ENCODE measurements around the gene KLHL41. TPM values are rescaled to one million over a fixed set of nuclear protein-coding genes. Genes with fewer than 3 reads are reported as not detected.

Gene KLHL41
- total RNA-seq, 1 donor from 2014 or later = not detected

GRCh38 chr2:169571571-169571970, 62.1 kb downstream of the KLHL41 start:
- no peak overlapping the region for H3K4me3 ChIP-seq (ENCODE audit: insufficient read depth, low read depth, low read length)
- H3K36me3 ChIP-seq (ENCODE audit: insufficient read depth, low read length) = no peaks in the 10 kb centered on the region
- Mint-ChIP-seq H3K4me3 (ENCODE audit: unreplicated experiment) (peak overlapping the region; percentile 35), H3K4me1 (ENCODE audit: low read depth, unreplicated experiment) (peaks cover 3% of the 10 kb centered on the region), H3K27me3 (ENCODE audit: low read depth, unreplicated experiment) (no peaks in the 10 kb centered on the region), H3K9me3 (ENCODE audit: unreplicated experiment) (no peaks in the 10 kb centered on the region), H3K27ac (ENCODE audit: unreplicated experiment) (no peak overlapping the region), H3K36me3 (ENCODE audit: low read depth, unreplicated experiment) (no peaks in the 10 kb centered on the region)
- TF ChIP-seq, protein P1, sequence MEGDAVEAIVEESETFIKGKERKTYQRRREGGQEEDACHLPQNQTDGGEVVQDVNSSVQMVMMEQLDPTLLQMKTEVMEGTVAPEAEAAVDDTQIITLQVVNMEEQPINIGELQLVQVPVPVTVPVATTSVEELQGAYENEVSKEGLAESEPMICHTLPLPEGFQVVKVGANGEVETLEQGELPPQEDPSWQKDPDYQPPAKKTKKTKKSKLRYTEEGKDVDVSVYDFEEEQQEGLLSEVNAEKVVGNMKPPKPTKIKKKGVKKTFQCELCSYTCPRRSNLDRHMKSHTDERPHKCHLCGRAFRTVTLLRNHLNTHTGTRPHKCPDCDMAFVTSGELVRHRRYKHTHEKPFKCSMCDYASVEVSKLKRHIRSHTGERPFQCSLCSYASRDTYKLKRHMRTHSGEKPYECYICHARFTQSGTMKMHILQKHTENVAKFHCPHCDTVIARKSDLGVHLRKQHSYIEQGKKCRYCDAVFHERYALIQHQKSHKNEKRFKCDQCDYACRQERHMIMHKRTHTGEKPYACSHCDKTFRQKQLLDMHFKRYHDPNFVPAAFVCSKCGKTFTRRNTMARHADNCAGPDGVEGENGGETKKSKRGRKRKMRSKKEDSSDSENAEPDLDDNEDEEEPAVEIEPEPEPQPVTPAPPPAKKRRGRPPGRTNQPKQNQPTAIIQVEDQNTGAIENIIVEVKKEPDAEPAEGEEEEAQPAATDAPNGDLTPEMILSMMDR (IDR thresholded peaks at IDR 0.05; ENCODE audit: insufficient read depth, low read depth, low read length) = no peak
- no peak for TF ChIP-seq EZH2 (IDR thresholded peaks at IDR 0.05; ENCODE audit: insufficient read depth, low read length)
- peaks cover 24% of the 10 kb centered on the region for H3K79me2 ChIP-seq (ENCODE audit: insufficient read depth, low read length)
- H3K4me1 ChIP-seq (ENCODE audit: insufficient read depth, low read length) = peaks cover 4% of the 10 kb centered on the region
- H2AFZ ChIP-seq (ENCODE audit: low read depth, low read length) = no peak overlapping the region
- H3K27me3 ChIP-seq (ENCODE audit: insufficient read depth, low read length) = no peaks in the 10 kb centered on the region
- H3K27ac ChIP-seq (ENCODE audit: low read depth, low read length) = no peak overlapping the region
- H3K9ac ChIP-seq (ENCODE audit: low read length) = no peak overlapping the region
- no peaks in the 10 kb centered on the region for H3K9me3 ChIP-seq (ENCODE audit: insufficient read depth, low read depth, low read length)
- H4K20me1 ChIP-seq (ENCODE audit: insufficient read depth, low read length) = no peaks in the 10 kb centered on the region
- FAIRE-seq (no peak), DNase-seq (ENCODE audit: low read depth) (no peak)
- H3K4me2 ChIP-seq (ENCODE audit: low read length) = no peak overlapping the region

GRCh38 chr2:169572189-169572588, 62.7 kb downstream of the KLHL41 start:
- Histone ChIP-seq H3K27me3 (ENCODE audit: insufficient read depth, low read length) (no peaks in the 10 kb centered on the region), H3K9ac (ENCODE audit: low read length) (no peak overlapping the region), H3K36me3 (ENCODE audit: insufficient read depth, low read length) (no peaks in the 10 kb centered on the region), H4K20me1 (ENCODE audit: insufficient read depth, low read length) (no peaks in the 10 kb centered on the region), H3K4me2 (ENCODE audit: low read length) (no peak overlapping the region), H3K4me1 (ENCODE audit: insufficient read depth, low read length) (peaks cover 4% of the 10 kb centered on the region), H3K27ac (ENCODE audit: low read depth, low read length) (no peak overlapping the region), H2AFZ (ENCODE audit: low read depth, low read length) (no peak overlapping the region), H3K9me3 (ENCODE audit: insufficient read depth, low read depth, low read length) (no peaks in the 10 kb centered on the region), H3K4me3 (ENCODE audit: insufficient read depth, low read depth, low read length) (no peak overlapping the region), H3K79me2 (ENCODE audit: insufficient read depth, low read length) (peaks cover 24% of the 10 kb centered on the region)
- Mint-ChIP-seq H3K9me3 (ENCODE audit: unreplicated experiment) (no peaks in the 10 kb centered on the region), H3K36me3 (ENCODE audit: low read depth, unreplicated experiment) (no peaks in the 10 kb centered on the region), H3K27ac (ENCODE audit: unreplicated experiment) (no peak overlapping the region), H3K4me3 (ENCODE audit: unreplicated experiment) (peak overlapping the region; percentile 97), H3K4me1 (ENCODE audit: low read depth, unreplicated experiment) (peaks cover 3% of the 10 kb centered on the region), H3K27me3 (ENCODE audit: low read depth, unreplicated experiment) (no peaks in the 10 kb centered on the region)
- FAIRE-seq (no peak), DNase-seq (ENCODE audit: low read depth) (no peak)
- TF ChIP-seq, protein P1 (IDR thresholded peaks at IDR 0.05; ENCODE audit: insufficient read depth, low read depth, low read length) = no peak
- no peak for TF ChIP-seq EZH2 (IDR thresholded peaks at IDR 0.05; ENCODE audit: insufficient read depth, low read length)

- H2AFZ ChIP-seq (ENCODE audit: low read depth, low read length) = peak overlapping the region; percentile 94
- no peak for FAIRE-seq
- TF ChIP-seq EZH2 (IDR thresholded peaks at IDR 0.05; ENCODE audit: insufficient read depth, low read length) = no peak
- TF ChIP-seq, protein P1 (IDR thresholded peaks at IDR 0.05; ENCODE audit: insufficient read depth, low read depth, low read length) = no peak
- no peak for DNase-seq (ENCODE audit: low read depth)
- no peaks in the 10 kb centered on the region for H3K36me3 ChIP-seq (ENCODE audit: insufficient read depth, low read length)
- no peaks in the 10 kb centered on the region for H3K36me3 Mint-ChIP-seq (ENCODE audit: low read depth, unreplicated experiment)
- peaks cover 3% of the 10 kb centered on the region for H3K4me1 Mint-ChIP-seq (ENCODE audit: low read depth, unreplicated experiment)
- H3K27ac ChIP-seq (ENCODE audit: low read depth, low read length) = peak overlapping the region; percentile 55
- peak overlapping the region; percentile 92 for H3K4me3 ChIP-seq (ENCODE audit: insufficient read depth, low read depth, low read length)
- H3K4me2 ChIP-seq (ENCODE audit: low read length) = peak overlapping the region; percentile 96
- peaks cover 4% of the 10 kb centered on the region for H3K4me1 ChIP-seq (ENCODE audit: insufficient read depth, low read length)
- H3K27me3 ChIP-seq (ENCODE audit: insufficient read depth, low read length) = no peaks in the 10 kb centered on the region
- H3K27ac Mint-ChIP-seq (ENCODE audit: unreplicated experiment) = peak overlapping the region; percentile 80
- no peaks in the 10 kb centered on the region for H4K20me1 ChIP-seq (ENCODE audit: insufficient read depth, low read length)
- H3K4me3 Mint-ChIP-seq (ENCODE audit: unreplicated experiment) = peak overlapping the region; percentile 97
- H3K9me3 ChIP-seq (ENCODE audit: insufficient read depth, low read depth, low read length) = no peaks in the 10 kb centered on the region
- no peaks in the 10 kb centered on the region for H3K9me3 Mint-ChIP-seq (ENCODE audit: unreplicated experiment)
- peaks cover 3% of the 10 kb centered on the region for H3K27me3 Mint-ChIP-seq (ENCODE audit: low read depth, unreplicated experiment)
- peaks cover 24% of the 10 kb centered on the region for H3K79me2 ChIP-seq (ENCODE audit: insufficient read depth, low read length)
- H3K9ac ChIP-seq (ENCODE audit: low read length) = peak overlapping the region; percentile 86
Observed at GRCh38 chr2:169572821-169573159, 63.3 kb downstream of the KLHL41 start.

Data from astrocyte (in vitro differentiated cells and primary cell).